Stimulated activated CD8-positive, alpha-beta memory T cell treated with anti-CD3 and anti-CD28 coated beads, Interleukin-7, amount 100 ng/mL, for 4 hours (primary cell): Measurements from ENCODE around the gene GLT1D1.

Experiments
- DNase-seq, 2 donors: peaks; one replicate each; pipeline ENCODE4 v3.0.0-alpha.2; 2020; ENCODE audit warnings: low read depth in 2 of 2

Gene GLT1D1

GRCh38 chr12:128856035-128856790 is 2.9 kb downstream of the GLT1D1 start:
- DNase-seq: no peak

GRCh38 chr12:128856791-128857078 is 3.5 kb downstream of the GLT1D1 start:
- DNase-seq: no peak

GRCh38 chr12:128857133-128857763 is 4.0 kb downstream of the GLT1D1 start:
- DNase-seq: no peak

- DNase-seq: no peak
These were observed 6.0 kb downstream of the GLT1D1 start for GRCh38 chr12:128859311-128859710.

- DNase-seq: no peak
These were observed 8.1 kb downstream of the GLT1D1 start for GRCh38 chr12:128861226-128862016.

GRCh38 chr12:128863957-128864356 is 10.7 kb downstream of the GLT1D1 start:
- no peak for DNase-seq

GRCh38 chr12:128864516-128865186 is 11.4 kb downstream of the GLT1D1 start:
- DNase-seq: no peak

GRCh38 chr12:128867466-128867865 is 14.2 kb downstream of the GLT1D1 start:
- no peak for DNase-seq

GRCh38 chr12:128871516-128871892 is 18.2 kb downstream of the GLT1D1 start:
- DNase-seq: no peak

- DNase-seq: no peak
These were observed 19.0 kb downstream of the GLT1D1 start for GRCh38 chr12:128872303-128872702.

GRCh38 chr12:128876559-128876958 is 23.3 kb downstream of the GLT1D1 start:
- DNase-seq: no peak

- DNase-seq: no peak
These were observed 26.9 kb downstream of the GLT1D1 start for GRCh38 chr12:128879898-128880764.

GRCh38 chr12:128891856-128892255 is 38.6 kb downstream of the GLT1D1 start:
- no peak for DNase-seq

- no peak for DNase-seq
These were observed 50.0 kb downstream of the GLT1D1 start for GRCh38 chr12:128903236-128903635.

GRCh38 chr12:128905003-128905544 is 51.8 kb downstream of the GLT1D1 start:
- DNase-seq: no peak

GRCh38 chr12:128906485-128907137 is 53.3 kb downstream of the GLT1D1 start:
- no peak for DNase-seq

- DNase-seq: no peak
These were observed 55.0 kb downstream of the GLT1D1 start for GRCh38 chr12:128908254-128908653.

GRCh38 chr12:128909653-128910052 is 56.4 kb downstream of the GLT1D1 start:
- no peak for DNase-seq

GRCh38 chr12:128910629-128911028 is 57.4 kb downstream of the GLT1D1 start:
- DNase-seq: no peak

- DNase-seq: no peak
These were observed 58.6 kb downstream of the GLT1D1 start for GRCh38 chr12:128911861-128912260.
